DMS 273 (cell line): ENCODE results near the gene PIGK.
"Not testable (repeated sequence)": the region's sequence is repeated elsewhere in the genome, so short reads cannot be mapped to it uniquely, and the experiment has no call there.

Experiments
- DNase-seq: peaks from one replicate; lab custom pipeline; 2025; ENCODE audit not compliant: unreplicated experiment; lab: John Stamatoyannopoulos, UW

Gene PIGK

GRCh38 chr1:77219166-77219887 lies at the start of gene PIGK:
Gene PIGK, minus strand, starts transcription at chr1:77219430. Its CDS starts 28 bp downstream, at chr1:77219402.
- peak; percentile 96 for DNase-seq

DNA sequence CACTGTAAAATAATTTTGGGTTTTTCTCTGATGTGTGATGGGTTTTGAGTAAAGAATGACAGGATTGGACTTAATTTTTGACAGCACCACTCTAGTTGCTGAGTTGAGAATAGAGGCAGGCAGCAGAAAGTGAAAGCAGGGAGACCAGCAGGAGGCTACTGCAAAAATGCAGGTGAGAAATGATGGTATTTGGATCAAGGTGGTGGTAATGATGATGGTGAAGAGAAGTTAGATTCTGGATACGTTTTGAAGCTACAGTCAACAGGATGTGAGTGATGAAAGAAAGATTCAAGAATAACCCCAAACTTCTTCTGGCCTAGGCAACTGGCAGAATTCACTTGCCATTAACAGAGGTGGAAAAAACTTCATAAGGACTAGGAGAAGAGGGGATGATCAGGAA lies 47.8 kb upstream of the PIGK start:
- no peak for DNase-seq

DNA sequence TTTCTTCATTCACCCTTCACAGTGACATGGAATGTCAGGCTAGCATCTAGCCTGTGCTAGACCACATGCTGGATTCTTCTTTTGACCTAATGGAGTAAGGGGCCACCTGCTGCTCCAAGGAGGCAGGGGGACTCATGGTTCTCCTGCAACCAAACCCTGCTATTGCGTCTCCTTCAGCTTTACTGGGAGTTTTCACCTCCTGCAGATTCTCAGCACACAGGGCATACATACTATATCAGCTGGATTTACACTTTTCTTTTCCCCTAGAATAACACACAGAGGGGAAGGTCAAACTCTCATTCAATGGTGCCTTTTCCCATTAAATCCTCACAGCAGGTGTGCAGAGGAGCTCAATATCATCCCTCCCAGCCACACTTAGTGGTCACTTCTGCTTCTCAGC lies 46.0 kb upstream of the PIGK start:
- DNase-seq, result no peak

DNA sequence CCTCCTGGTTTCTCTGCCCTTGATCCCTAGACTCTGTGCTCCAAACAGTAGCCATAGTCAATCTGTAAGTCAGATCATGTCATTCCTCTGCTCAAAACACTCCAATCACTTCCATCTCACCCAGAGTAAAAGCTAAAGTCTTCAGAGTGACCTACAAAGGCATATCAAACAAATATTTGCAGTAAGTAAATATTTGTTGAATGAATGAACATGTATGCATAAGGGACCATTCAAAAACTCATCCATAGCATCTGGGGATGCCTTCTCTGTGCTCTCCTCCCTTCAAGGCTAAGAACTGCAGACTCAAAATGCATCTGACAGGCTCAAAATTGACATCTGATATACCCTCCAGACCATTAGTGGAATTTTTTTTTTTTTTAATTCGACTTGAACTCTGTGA lies 44.5 kb upstream of the PIGK start:
- no peak for DNase-seq

DNA sequence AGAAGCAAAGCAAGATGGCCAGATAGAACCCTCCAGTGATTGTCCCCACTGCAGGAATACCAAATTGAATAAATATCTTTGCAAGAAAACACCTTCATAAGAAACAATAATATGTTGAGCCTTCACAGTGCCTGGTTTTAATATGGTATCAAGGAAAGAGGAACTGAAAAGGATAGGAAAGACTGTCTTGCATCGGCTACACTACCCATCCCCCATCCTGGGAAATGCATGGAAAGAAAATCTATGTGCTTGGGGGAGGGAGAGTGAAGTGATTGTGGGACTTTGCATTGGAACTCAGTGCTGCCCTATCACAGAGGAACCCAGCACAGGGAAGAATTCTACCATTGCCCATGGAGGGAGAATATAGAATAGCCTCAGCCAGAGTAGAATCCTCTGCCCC lies 34.0 kb upstream of the PIGK start:
- DNase-seq, result no peak

DNA sequence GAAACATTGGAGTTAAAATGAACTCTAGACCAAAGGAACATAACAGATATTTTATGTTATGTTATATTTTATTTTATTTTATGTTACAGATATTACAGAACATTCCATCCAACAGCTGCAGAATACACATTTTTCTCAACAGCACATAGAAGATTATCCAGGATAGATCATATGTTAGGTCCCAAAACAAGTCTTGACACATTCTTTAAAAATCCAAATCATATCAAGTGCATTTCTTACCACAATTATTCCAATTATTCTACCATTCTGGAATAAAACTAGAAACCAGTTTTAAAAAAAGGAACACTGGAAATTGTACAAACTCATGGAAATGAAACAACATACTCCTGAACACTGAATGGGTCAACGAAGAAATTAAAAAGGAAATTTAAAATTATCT lies 30.9 kb upstream of the PIGK start:
- DNase-seq, result no peak

GRCh38 chr1:77245830-77246229 lies 26.6 kb upstream of the PIGK start:
- DNase-seq, result no peak

GRCh38 chr1:77239311-77239710 lies 20.1 kb upstream of the PIGK start:
- no peak for DNase-seq

GRCh38 chr1:77238462-77238861 lies 19.2 kb upstream of the PIGK start:
- no peak for DNase-seq

DNA sequence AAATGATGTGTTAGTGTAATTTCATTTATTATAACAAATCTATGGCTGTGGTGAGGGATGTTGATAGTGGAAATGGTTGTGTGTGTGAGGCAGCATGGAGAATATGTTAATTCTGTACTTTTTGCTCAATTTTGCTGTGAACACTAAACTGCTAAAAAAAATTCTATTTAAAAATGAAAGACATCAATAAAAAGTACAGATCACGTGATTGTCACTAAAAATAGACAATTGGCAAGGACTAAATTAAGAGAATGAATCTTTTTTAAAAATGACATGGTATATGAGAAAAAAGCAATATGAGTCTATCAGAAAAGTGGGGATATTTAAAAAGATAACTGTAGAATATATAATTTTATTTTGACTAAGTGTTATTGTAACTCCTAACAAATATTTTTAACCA lies 15.7 kb upstream of the PIGK start:
- DNase-seq, result no peak

GRCh38 chr1:77234096-77234495 lies 14.9 kb upstream of the PIGK start:
- DNase-seq, result no peak

DNA sequence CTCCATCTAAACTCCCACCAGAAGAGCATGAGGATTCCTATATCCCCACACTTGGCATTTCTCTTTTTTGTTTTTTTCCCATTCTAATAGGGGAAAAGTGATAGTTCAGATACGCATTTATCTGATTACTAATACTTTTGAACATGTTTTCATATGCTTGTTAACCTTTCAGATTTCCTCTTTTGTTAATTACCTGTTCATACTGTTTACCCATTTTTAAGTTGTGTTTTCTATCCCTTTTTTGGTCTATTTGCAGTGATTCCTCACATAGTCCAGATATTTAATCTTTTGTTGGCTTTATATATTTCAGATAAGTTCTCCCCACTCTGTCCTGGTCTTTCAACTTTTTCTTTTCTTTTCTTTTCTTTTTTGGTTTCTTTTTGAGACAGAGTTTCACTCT lies 13.6 kb upstream of the PIGK start:
- no peak for DNase-seq

DNA sequence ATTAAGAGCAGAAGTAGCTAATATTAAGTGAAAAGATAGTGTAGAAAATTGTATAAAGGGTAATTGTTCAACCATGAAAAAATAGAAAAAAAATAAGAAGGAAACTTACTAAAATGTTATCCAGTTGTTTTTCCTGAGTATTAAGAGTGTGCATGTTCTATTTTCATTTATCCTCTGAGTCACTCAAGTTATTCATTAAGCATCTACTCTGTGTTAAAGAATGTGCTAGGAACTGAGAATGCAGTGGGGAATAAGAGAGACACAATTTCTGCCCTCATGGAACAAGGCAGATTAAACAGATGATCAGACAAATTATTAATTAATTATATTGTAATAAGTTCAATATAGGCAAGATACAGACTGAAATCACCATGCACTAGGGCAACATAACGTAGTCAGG lies 10.8 kb upstream of the PIGK start:
- DNase-seq, result no peak

- peak; percentile 9 for DNase-seq
These were observed 9.6 kb upstream of the PIGK start for GRCh38 chr1:77228836-77229235.

- no peak for DNase-seq
These were observed 8.2 kb upstream of the PIGK start for GRCh38 chr1:77227381-77227780.

GRCh38 chr1:77222496-77222895 lies 3.3 kb upstream of the PIGK start:
- no peak for DNase-seq

DNA sequence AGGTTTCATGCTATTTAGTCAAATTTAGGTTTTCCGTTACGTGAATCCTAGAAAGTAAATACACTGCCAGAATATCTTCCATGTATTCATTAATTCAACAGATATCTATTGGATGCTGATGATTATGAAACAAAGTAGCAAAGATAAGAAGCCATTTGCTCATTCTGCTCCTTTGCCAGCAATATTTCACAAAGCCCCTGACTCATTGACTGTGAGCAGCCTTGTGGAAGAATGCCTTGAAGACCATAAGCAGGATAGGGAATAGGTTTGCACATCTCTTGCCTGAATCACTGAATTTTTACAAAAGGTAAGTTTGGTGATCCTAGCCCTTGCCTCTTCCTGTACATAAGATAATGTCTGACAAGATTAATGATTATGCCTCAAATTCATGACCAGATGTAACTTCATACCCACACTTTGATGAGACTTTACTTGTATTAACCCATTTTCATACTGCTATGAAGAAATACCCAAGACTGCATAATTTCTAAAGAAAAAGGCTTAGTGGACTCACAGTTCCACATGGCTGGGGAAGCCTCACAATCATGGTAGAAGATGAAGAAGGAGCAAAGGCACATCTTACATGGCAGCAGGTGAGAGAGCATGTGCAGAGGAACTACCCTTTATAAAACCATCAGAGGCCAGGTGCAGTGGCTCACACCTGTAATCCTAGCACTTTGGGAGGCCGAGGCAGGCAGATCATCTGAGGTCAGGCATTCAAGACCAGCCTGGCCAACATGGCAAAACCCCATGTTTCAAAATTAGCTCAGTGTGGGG lies 1.6 kb upstream of the PIGK start:
- no peak for DNase-seq

DNA sequence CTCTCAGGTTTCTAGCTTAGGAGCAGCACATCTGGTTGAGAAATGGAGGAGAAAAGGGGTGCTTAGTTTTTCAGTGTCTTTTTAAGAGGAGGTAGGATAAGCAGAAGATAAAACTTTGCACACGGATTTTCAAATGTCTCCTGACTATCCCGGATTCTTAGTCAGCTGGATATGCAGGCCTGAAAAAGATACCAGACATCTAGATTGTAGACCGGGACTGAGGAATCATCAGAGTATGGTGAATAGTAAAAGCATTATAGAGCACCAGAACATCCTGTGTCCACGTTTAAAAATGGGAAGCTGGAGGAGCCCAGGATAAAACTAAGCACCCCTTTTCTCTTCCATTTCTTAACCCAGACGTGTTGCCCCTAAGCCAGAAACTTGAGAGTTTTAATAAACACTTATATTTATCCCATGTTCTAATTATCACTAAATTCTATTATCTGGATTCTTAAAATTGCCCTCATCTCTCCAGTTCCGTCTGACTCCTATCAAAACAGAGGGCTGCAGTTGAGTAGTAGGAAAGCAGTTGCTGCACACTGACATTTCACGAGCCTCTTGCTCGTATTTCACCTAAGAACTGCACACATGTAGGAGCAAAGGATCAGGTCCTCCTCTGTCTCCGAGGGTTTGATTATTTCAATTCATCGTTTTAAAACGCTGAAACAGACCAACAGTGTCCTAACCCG lies 609 bp downstream of the PIGK start:
- peak; percentile 64 for DNase-seq

DNA sequence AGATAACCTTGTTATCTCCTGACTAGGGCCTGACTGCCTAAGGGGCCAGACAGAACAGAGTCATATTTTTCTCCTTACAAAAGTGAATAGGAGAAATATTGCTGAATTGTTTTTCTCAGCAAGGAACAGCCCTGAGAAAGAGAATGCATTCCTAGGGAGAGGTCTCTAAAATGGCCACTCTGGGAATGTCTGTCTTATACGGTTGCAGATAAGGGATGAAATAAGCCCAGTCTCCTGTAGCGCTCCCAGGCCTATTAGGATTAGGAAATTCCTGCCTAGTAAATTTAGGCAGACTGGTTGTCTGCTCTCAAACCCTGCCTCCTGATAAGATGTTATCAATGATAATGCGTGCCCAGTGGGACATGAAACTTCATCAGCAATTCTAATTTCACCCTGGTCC lies 15.2 kb downstream of the PIGK start:
- not testable (repeated sequence) for DNase-seq

DNA sequence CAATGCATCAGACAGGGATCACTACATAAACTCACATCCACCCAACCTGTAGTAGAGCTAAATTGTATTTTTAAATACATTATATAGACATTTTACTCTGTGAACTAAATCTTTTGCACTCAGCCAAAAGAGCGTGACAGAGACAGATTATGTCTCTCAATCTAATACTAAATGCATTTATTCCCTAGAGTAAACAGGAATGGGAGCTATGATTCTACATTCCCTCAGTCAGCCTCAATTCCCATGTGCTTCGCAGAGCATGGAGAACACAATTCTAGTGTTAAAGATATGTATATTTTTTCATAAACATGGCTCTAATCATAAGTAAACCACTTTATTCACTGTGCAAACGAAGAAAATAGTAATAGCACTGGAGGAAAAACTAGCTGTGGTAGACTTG lies 16.5 kb downstream of the PIGK start:
- DNase-seq, result no peak

DNA sequence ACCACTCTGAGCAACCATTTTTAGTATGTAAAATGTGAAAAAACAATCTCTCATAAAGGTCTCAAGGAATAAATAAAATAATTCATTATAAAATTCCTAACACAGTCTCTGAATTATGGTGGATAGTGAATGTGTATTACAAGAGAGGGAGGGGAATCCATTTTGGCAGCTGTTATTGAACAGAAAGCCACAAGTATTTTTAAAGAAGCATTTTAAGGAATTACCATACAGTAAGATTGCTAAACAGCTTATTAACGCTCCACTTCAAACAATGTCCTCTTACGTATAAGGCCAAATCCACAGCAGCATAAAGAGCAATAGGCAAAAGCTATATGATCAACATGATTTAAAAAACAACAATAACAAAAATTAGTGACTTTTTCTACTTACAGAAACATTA lies 18.4 kb downstream of the PIGK start:
- no peak for DNase-seq

GRCh38 chr1:77200293-77200692 lies 18.9 kb downstream of the PIGK start:
- no peak for DNase-seq
